ENCODE data around the gene C12orf56. TPM values are rescaled to one million over a fixed set of nuclear protein-coding genes. Genes with fewer than 3 reads are reported as not detected.

The C12orf56 gene
- polyA plus RNA-seq, 1 donor (not counting 4 experiments of a cell fraction or from before 2014, with no cell fraction given): 0.14 TPM

GRCh38 chr12:64258576-64258975 lies 132.0 kb downstream of the C12orf56 start:
- Histone ChIP-seq H3K36me3 (ENCODE audit: control insufficient read depth in 2 of 2, extremely low read depth in 1 of 2, insufficient read depth in 2 of 2, low read length in 2 of 2) (no peaks in the 10 kb centered on the region), H3K9ac (ENCODE audit: control insufficient read depth, extremely low read depth, insufficient read depth, low read length) (no peak overlapping the region), H3K9me3 (ENCODE audit: control insufficient read depth, low read depth, low read length) (no peaks in the 10 kb centered on the region), H3K9me1 (ENCODE audit: control insufficient read depth, extremely low read depth, insufficient read depth, low read length) (no peaks in the 10 kb centered on the region), H3K27ac (ENCODE audit: control insufficient read depth, insufficient read depth, low read length) (no peak overlapping the region), H3K4me1 (ENCODE audit: control insufficient read depth, extremely low read depth, insufficient read depth, low read length) (no peaks in the 10 kb centered on the region), H3K79me2 (ENCODE audit: control insufficient read depth, insufficient read depth, low read length) (no peaks in the 10 kb centered on the region), H2AFZ (ENCODE audit: control insufficient read depth, low read length) (no peak overlapping the region), H3K4me2 (ENCODE audit: control insufficient read depth, extremely low read depth, insufficient read depth, low read depth, low read length) (no peak overlapping the region), H4K20me1 (ENCODE audit: control insufficient read depth, extremely low read depth, insufficient read depth, low read length) (no peaks in the 10 kb centered on the region), H3K4me3 (ENCODE audit: control insufficient read depth in 2 of 3, extremely low read depth in 1 of 3, insufficient read depth in 2 of 3, low read depth in 1 of 3, low read length in 3 of 3) (no peak overlapping the region), H3K27me3 (ENCODE audit: control insufficient read depth, extremely low read depth, insufficient read depth, low read length) (no peaks in the 10 kb centered on the region)
- dilution Hi-C loops (cut with MboI; ENCODE audit: extremely low pct_ligation_motif_present, low sequenced_read_pairs): loop anchor here (25.0 kb wide), 1 partner anchor 421 kb away; the partner anchor contains the start of gene SRGAP1
- FAIRE-seq: no peak
- TF ChIP-seq CTCF (optimal IDR thresholded peaks at IDR 0.05 in 1 of 3, IDR thresholded peaks at IDR 0.05 in 1 of 3, conservative IDR thresholded peaks at IDR 0.05 in 1 of 3; ENCODE audit: extremely low read depth in 1 of 3, insufficient read depth in 2 of 3, low read length in 3 of 3) (no peak), EZH2 (IDR thresholded peaks at IDR 0.05; ENCODE audit: low read length) (no peak)
- no peak for DNase-seq (ENCODE audit: low read depth, low spot score)

DNA sequence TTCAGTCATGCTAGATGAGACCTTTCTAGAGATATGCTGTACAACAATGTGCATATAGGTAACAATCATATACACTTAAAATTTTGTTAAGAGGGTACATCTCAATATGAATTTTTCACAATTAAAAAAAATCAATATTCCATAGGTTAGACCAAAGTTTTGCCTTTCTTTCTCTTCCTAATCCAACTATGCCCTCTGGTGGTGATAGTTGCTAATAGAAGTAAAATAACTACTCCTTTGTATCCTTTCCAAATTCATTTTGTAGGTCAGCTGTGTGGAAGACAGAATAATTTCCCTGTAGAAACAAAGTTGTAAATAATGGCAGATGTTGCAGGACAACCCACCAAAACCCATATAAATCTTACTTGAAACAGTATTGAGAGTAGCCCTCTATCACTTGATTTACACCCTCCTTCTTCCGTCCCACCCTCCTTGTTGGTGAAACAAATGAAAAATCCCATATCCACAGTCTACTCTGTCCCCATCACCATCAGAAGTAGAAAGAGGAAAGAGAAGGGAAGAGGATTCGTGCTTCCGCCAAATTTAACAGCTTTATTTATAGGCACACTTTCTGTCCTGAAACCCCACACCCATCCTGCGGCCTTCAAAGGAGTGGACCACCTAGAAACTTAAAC lies 134.3 kb downstream of the C12orf56 start:
- no peak overlapping the region for H3K27ac ChIP-seq (ENCODE audit: control insufficient read depth, insufficient read depth, low read length)
- H4K20me1 ChIP-seq (ENCODE audit: control insufficient read depth, extremely low read depth, insufficient read depth, low read length): no peaks in the 10 kb centered on the region
- H3K4me2 ChIP-seq (ENCODE audit: control insufficient read depth, extremely low read depth, insufficient read depth, low read depth, low read length): no peak overlapping the region
- H2AFZ ChIP-seq (ENCODE audit: control insufficient read depth, low read length): peak overlapping the region; percentile 47
- H3K9me1 ChIP-seq (ENCODE audit: control insufficient read depth, extremely low read depth, insufficient read depth, low read length): no peaks in the 10 kb centered on the region
- no peaks in the 10 kb centered on the region for H3K9me3 ChIP-seq (ENCODE audit: control insufficient read depth, low read depth, low read length)
- no peak for TF ChIP-seq EZH2 (IDR thresholded peaks at IDR 0.05; ENCODE audit: low read length)
- peak in 2 of 3 experiments; percentile 41 to 54 for TF ChIP-seq CTCF (optimal IDR thresholded peaks at IDR 0.05 in 1 of 3, IDR thresholded peaks at IDR 0.05 in 1 of 3, conservative IDR thresholded peaks at IDR 0.05 in 1 of 3; ENCODE audit: extremely low read depth in 1 of 3, insufficient read depth in 2 of 3, low read length in 3 of 3)
- H3K4me1 ChIP-seq (ENCODE audit: control insufficient read depth, extremely low read depth, insufficient read depth, low read length): no peaks in the 10 kb centered on the region
- no peak overlapping the region for H3K9ac ChIP-seq (ENCODE audit: control insufficient read depth, extremely low read depth, insufficient read depth, low read length)
- peak; percentile 4 for DNase-seq (ENCODE audit: low read depth, low spot score)
- H3K4me3 ChIP-seq (ENCODE audit: control insufficient read depth in 2 of 3, extremely low read depth in 1 of 3, insufficient read depth in 2 of 3, low read depth in 1 of 3, low read length in 3 of 3): no peak overlapping the region
- H3K36me3 ChIP-seq (ENCODE audit: control insufficient read depth in 2 of 2, extremely low read depth in 1 of 2, insufficient read depth in 2 of 2, low read length in 2 of 2): no peaks in the 10 kb centered on the region
- H3K79me2 ChIP-seq (ENCODE audit: control insufficient read depth, insufficient read depth, low read length): no peaks in the 10 kb centered on the region
- no peak for FAIRE-seq
- dilution Hi-C loops (cut with MboI; ENCODE audit: extremely low pct_ligation_motif_present, low sequenced_read_pairs): loop anchor here (25.0 kb wide), 1 partner anchor 419 kb away; the partner anchor contains the start of gene SRGAP1
- H3K27me3 ChIP-seq (ENCODE audit: control insufficient read depth, extremely low read depth, insufficient read depth, low read length): no peaks in the 10 kb centered on the region

Measured in keratinocyte (primary cell).